PC-9 (cell line): ENCODE results near the gene ACOX1.

ENCODE experiments used
- EZH2 ChIP-seq: fragments of 200-600 bp; sonication (generic); IDR thresholded peaks from 2 replicates; pipeline ENCODE4 v1.8.0; 2017; ENCODE audit warnings: antibody characterized with exemption, low read depth
- TF ChIP-seq, protein P1 (sequence below): fragments of 200-600 bp; sonication (generic); conservative IDR thresholded peaks from 2 replicates; pipeline ENCODE4 v1.6.1; 2017; ENCODE audit warnings: mixed run types, antibody characterized with exemption, mild to moderate bottlenecking, moderate library complexity

DNA sequence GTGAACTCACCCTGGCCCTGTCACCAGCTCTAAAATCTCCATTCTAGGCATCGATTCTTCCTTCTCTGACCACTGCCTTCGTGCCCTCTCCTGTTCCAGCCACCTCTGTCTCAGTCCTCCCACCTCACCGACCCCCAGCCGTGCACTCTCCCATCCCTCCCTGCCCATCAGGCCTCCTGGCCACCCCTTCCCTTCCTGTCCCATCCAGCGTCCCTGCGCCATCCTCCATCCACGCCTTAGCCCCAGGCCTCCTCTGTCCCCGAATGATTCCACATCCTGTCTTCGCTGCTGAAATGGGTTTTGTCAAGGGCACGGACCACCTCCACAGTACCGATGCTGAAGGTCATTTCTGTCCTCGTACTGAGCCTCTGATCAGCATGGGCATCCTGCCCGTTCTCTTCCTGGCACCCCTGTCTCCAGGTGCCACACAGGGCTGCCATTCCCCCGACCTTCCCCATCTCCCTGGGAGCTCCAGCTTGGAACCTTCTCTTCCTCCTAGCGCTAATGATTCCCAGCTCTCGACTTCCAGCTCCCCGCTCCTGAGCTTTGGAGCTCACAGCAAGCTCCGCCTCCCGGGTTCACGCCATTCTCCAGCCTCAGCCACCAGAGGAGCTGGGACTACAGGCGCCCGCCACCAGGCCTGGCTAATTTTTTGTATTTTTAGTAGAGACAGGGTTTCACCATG is 84.8 kb downstream of the ACOX1 start:
- TF ChIP-seq, protein P1, sequence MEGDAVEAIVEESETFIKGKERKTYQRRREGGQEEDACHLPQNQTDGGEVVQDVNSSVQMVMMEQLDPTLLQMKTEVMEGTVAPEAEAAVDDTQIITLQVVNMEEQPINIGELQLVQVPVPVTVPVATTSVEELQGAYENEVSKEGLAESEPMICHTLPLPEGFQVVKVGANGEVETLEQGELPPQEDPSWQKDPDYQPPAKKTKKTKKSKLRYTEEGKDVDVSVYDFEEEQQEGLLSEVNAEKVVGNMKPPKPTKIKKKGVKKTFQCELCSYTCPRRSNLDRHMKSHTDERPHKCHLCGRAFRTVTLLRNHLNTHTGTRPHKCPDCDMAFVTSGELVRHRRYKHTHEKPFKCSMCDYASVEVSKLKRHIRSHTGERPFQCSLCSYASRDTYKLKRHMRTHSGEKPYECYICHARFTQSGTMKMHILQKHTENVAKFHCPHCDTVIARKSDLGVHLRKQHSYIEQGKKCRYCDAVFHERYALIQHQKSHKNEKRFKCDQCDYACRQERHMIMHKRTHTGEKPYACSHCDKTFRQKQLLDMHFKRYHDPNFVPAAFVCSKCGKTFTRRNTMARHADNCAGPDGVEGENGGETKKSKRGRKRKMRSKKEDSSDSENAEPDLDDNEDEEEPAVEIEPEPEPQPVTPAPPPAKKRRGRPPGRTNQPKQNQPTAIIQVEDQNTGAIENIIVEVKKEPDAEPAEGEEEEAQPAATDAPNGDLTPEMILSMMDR = no peak
- TF ChIP-seq EZH2 = no peak
